ENCODE measurements around the gene PORCN. TPM values are rescaled to one million over a fixed set of nuclear protein-coding genes. Genes with fewer than 3 reads are reported as not detected.

PORCN gene
- total and polyA plus RNA-seq, 4 donors, result 0.70 to 4.9 (median 2.8) TPM

GRCh38 chrX:48466696-48467095 lies 42.1 kb upstream of the PORCN start:
- no peak for TF ChIP-seq SP1 (IDR thresholded peaks at IDR 0.05)
- TF ChIP-seq FOXA2 (IDR thresholded peaks at IDR 0.05), result no peak
- TF ChIP-seq HNF4A (conservative IDR thresholded peaks at IDR 0.05), result no peak
- no peak for TF ChIP-seq TAF1 (conservative IDR thresholded peaks at IDR 0.05)
- no peak for TF ChIP-seq REST (IDR thresholded peaks at IDR 0.05)
- H3K36me3 ChIP-seq (ENCODE audit: control insufficient read depth in 4 of 4, insufficient read depth in 3 of 4, low read depth in 1 of 4, low read length in 3 of 4), result no peaks in the 10 kb centered on the region
- no peak overlapping the region for H3K9ac ChIP-seq (ENCODE audit: low read depth in 1 of 2, low read length in 2 of 2)
- H3K27me3 ChIP-seq (ENCODE audit: control insufficient read depth in 4 of 4, insufficient read depth in 4 of 4, low read length in 3 of 4), result peaks cover 0 to 7% (median 0%) of the 10 kb centered on the region in 4 donors
- no peak overlapping the region for H3K27ac ChIP-seq (ENCODE audit: low read depth in 1 of 2, low read length in 2 of 2)
- no peak overlapping the region for H3K4me3 ChIP-seq (ENCODE audit: low read depth in 1 of 3, low read length in 3 of 3)
- DNase-seq (ENCODE audit: low spot score), result peak; percentile 43
- no peaks in the 10 kb centered on the region for H3K4me1 ChIP-seq (ENCODE audit: control insufficient read depth in 4 of 4, insufficient read depth in 4 of 4, low read length in 3 of 4)
- no peaks in the 10 kb centered on the region for H3K9me3 ChIP-seq (ENCODE audit: control insufficient read depth in 4 of 4, low read length in 3 of 4)
- 93% methylated on average over 10 of the region's 10 CpGs for WGBS

- no peak overlapping the region for H3K27ac ChIP-seq (ENCODE audit: low read depth in 1 of 2, low read length in 2 of 2)
- TF ChIP-seq FOXA1 (IDR thresholded peaks at IDR 0.05) (no peak), FOXA2 (IDR thresholded peaks at IDR 0.05) (no peak), GABPA (IDR thresholded peaks at IDR 0.05 in 1 of 2, conservative IDR thresholded peaks at IDR 0.05 in 1 of 2) (no peak), CTCF (IDR thresholded peaks at IDR 0.05; ENCODE audit: low read depth, low read length, missing input control) (no peak), SP1 (IDR thresholded peaks at IDR 0.05) (no peak)
- TF ChIP-seq, protein P1, sequence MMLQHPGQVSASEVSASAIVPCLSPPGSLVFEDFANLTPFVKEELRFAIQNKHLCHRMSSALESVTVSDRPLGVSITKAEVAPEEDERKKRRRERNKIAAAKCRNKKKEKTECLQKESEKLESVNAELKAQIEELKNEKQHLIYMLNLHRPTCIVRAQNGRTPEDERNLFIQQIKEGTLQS (IDR thresholded peaks at IDR 0.05), result no peak
- H3K9me3 ChIP-seq (ENCODE audit: control insufficient read depth in 4 of 4, low read length in 3 of 4), result no peaks in the 10 kb centered on the region
- peaks cover 0 to 7% (median 0%) of the 10 kb centered on the region in 4 donors for H3K27me3 ChIP-seq (ENCODE audit: control insufficient read depth in 4 of 4, insufficient read depth in 4 of 4, low read length in 3 of 4)
- peak; percentile 36 for DNase-seq (ENCODE audit: low spot score)
- H3K36me3 ChIP-seq (ENCODE audit: control insufficient read depth in 4 of 4, insufficient read depth in 3 of 4, low read depth in 1 of 4, low read length in 3 of 4), result no peaks in the 10 kb centered on the region
- no peak overlapping the region for H3K4me3 ChIP-seq (ENCODE audit: low read depth in 1 of 3, low read length in 3 of 3)
- 63% methylated on average over 10 of the region's 10 CpGs for WGBS
- no peaks in the 10 kb centered on the region for H3K4me1 ChIP-seq (ENCODE audit: control insufficient read depth in 4 of 4, insufficient read depth in 4 of 4, low read length in 3 of 4)
- no peak overlapping the region for H3K9ac ChIP-seq (ENCODE audit: low read depth in 1 of 2, low read length in 2 of 2)
Measured at GRCh38 chrX:48467281-48467761, 41.5 kb upstream of the PORCN start.

- no peak overlapping the region for H3K27ac ChIP-seq (ENCODE audit: low read depth in 1 of 2, low read length in 2 of 2)
- 4% methylated on average over 18 of the region's 18 CpGs for WGBS
- H3K36me3 ChIP-seq (ENCODE audit: control insufficient read depth in 4 of 4, insufficient read depth in 3 of 4, low read depth in 1 of 4, low read length in 3 of 4), result no peaks in the 10 kb centered on the region
- peak overlapping the region in 1 of 3 donors; percentile 17 for H3K4me3 ChIP-seq (ENCODE audit: low read depth in 1 of 3, low read length in 3 of 3)
- no peaks in the 10 kb centered on the region for H3K9me3 ChIP-seq (ENCODE audit: control insufficient read depth in 4 of 4, low read length in 3 of 4)
- H3K9ac ChIP-seq (ENCODE audit: low read depth in 1 of 2, low read length in 2 of 2), result no peak overlapping the region
- peaks cover 0 to 7% (median 0%) of the 10 kb centered on the region in 4 donors for H3K27me3 ChIP-seq (ENCODE audit: control insufficient read depth in 4 of 4, insufficient read depth in 4 of 4, low read length in 3 of 4)
- no peak for TF ChIP-seq JUND (IDR thresholded peaks at IDR 0.05)
- TF ChIP-seq RXRA (IDR thresholded peaks at IDR 0.05), result no peak
- DNase-seq (ENCODE audit: low spot score), result peak; percentile 42
- H3K4me1 ChIP-seq (ENCODE audit: control insufficient read depth in 4 of 4, insufficient read depth in 4 of 4, low read length in 3 of 4), result no peaks in the 10 kb centered on the region
Measured at GRCh38 chrX:48468247-48468671, 40.5 kb upstream of the PORCN start.

Measured in liver (tissue), 9 donors.